Measurements from ENCODE around the gene ULBP3. TPM values are rescaled to one million over a fixed set of nuclear protein-coding genes. Genes with fewer than 3 reads are reported as not detected.
"Not testable (repeated sequence)": the region's sequence is repeated elsewhere in the genome, so short reads cannot be mapped to it uniquely, and the experiment has no call there.

Gene ULBP3
- total RNA-seq, 2 experiments from 2014 or later, result 0.68 to 1.1 TPM

GRCh38 chr6:150059973-150060372 lies 8.9 kb downstream of the ULBP3 start:
- not testable (repeated sequence) for H3K4me1 Mint-ChIP-seq, H3K27ac Mint-ChIP-seq, H3K4me3 Mint-ChIP-seq, DNase-seq, H3K9me3 Mint-ChIP-seq, H3K36me3 Mint-ChIP-seq
- peaks cover 40% of the 10 kb centered on the region for H3K27me3 Mint-ChIP-seq

DNA sequence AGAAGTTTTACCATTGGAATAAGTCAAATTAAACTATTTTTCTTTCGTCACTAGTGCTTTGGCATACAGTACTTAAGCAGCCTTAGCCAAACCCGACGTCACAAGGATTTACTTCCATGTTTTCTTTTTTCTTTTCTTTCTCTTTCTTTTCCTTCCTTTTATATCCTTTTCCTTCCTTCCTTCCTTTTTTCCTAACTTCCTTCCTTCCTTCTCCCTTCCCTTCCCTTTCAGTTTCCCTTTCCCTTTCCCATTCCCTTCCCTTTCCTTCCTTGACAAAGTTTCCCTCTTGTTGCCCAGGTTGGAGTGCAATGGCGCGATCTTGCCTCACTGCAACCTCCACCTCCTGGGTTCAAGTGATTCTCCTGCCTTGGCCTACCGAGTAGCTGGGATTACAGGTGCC lies 9.9 kb downstream of the ULBP3 start:
- Mint-ChIP-seq H3K27me3 (peaks cover 47% of the 10 kb centered on the region), H3K9me3 (no peaks in the 10 kb centered on the region), H3K36me3 (no peaks in the 10 kb centered on the region), H3K27ac (no peak overlapping the region), H3K4me1 (peaks cover 8% of the 10 kb centered on the region), H3K4me3 (no peak overlapping the region)
- DNase-seq, result no peak

DNA sequence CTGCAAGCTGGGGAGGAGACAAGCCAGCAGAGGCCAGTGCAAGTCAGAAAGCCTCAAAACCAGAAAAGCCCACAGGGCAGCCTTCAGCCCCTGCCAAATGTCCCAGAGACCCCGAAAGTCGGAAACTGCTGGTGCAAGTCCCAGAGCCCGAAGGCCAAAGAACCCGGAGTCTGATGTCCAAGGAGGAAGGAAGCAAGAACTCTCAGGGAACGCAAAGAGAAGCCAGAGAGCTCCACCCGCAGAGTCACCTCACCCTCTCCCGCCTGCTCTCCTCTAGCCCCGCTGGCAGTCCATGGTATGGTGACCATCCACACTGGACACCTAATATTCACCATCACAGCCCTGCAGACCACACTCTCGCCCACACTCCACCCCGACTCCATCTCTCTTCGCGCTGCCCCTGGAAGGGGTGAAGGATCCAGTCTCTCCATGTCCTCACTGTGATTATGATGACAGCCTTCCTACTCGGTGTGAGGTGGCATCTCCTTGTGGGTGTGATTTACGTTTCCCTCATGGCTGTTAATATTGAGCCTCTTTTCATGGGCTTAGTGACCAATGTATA lies 10.6 kb downstream of the ULBP3 start:
- DNase-seq, result no peak
- peaks cover 8% of the 10 kb centered on the region for H3K4me1 Mint-ChIP-seq
- H3K36me3 Mint-ChIP-seq, result no peaks in the 10 kb centered on the region
- H3K27ac Mint-ChIP-seq, result no peak overlapping the region
- H3K9me3 Mint-ChIP-seq, result no peaks in the 10 kb centered on the region
- peaks cover 54% of the 10 kb centered on the region for H3K27me3 Mint-ChIP-seq
- no peak overlapping the region for H3K4me3 Mint-ChIP-seq

DNA sequence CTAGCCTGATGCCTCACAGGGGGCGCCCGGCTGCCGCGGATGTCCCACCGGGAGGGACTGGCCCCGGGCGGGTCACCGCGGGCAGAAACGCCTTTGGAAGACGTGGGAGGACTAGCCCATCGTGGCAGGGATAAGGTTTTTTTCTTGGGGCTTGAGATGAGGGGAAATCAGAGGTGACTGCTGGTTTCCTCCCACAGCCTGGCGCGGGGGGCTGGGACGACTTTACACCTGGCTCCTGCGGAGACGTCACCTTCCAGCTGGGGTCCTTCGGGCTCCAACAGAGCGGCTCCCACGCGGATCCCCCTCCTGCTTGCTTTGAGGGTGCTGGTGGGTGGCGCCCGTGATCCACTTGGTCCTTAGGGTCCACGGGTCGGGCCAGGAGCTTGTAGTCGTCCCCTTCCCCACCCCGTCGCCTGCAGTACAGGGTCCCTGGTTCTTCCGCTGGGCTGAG lies 11.4 kb downstream of the ULBP3 start:
- Mint-ChIP-seq H3K27ac (no peak overlapping the region), H3K4me1 (peaks cover 8% of the 10 kb centered on the region)

DNA sequence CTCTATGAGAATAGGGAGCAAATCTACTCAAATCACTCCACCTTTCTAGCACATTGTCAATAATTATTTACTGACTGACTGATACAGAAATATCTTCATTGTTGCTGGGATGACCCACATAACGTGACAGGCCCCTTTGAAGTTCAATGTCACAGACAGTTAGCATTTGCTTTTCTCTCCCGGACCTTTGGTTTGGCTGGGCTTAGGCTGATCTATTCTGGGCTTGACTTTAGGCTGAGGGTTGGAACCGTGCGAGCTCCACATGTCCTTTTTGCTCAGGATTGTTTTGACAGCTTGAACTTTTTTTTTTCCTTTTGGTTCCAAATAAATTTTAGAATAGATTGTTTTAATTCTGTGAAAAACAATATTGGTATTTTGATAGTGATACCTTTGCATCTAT lies 12.0 kb downstream of the ULBP3 start:
- Mint-ChIP-seq H3K9me3 (no peaks in the 10 kb centered on the region), H3K27me3 (peaks cover 68% of the 10 kb centered on the region), H3K4me1 (peaks cover 8% of the 10 kb centered on the region), H3K27ac (no peak overlapping the region), H3K4me3 (no peak overlapping the region), H3K36me3 (no peaks in the 10 kb centered on the region)
- DNase-seq, result no peak

More for the DNA sequence above, 11.4 kb downstream of the ULBP3 start:
- no peak overlapping the region for H3K4me3 Mint-ChIP-seq
- H3K36me3 Mint-ChIP-seq, result no peaks in the 10 kb centered on the region
- H3K27me3 Mint-ChIP-seq, result peaks cover 62% of the 10 kb centered on the region
- H3K9me3 Mint-ChIP-seq, result no peaks in the 10 kb centered on the region
- no peak for DNase-seq

DNA sequence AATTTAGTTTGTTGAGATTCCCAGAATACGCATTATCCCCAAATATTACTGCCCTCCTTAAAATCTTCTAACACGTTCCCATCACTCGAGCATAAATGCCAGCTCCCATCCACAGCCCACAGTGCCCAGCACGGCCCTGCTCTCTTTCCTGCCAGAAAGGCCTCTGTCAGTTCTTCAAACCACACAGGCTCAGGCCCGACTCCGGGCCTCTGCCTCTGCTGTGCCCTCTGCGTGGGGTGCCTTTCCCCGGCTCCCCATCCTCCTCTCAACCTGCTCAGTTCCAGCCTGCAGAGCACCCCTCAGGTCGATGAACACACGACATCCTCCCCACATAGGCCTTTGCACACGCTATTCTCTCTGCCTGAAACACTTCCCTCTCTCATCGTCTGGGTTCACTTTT lies 12.8 kb downstream of the ULBP3 start:
- no peak overlapping the region for H3K4me3 Mint-ChIP-seq
- no peak for DNase-seq
- no peak overlapping the region for H3K27ac Mint-ChIP-seq
- peaks cover 8% of the 10 kb centered on the region for H3K4me1 Mint-ChIP-seq
- no peaks in the 10 kb centered on the region for H3K36me3 Mint-ChIP-seq
- no peaks in the 10 kb centered on the region for H3K9me3 Mint-ChIP-seq
- peaks cover 72% of the 10 kb centered on the region for H3K27me3 Mint-ChIP-seq

DNA sequence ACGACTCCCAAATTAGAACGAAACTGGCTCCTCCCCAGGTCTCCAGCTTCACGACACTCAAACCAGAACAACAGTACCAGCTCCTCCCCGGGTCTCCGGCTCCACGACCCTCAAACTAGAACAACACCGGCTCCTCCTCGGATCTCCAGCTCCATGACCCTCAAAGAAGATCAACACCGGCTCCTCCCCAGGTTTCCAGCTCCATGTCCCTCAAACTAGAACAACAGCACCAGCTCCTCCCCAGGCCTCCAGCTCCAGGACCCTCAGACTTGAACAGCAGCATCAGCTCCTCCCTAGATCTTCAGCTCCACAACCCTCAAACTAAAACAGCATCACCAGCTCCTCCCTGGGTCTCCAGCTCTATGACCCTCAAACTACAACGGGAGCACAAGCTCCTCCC lies 13.8 kb downstream of the ULBP3 start:
- no peak overlapping the region for H3K27ac Mint-ChIP-seq
- H3K27me3 Mint-ChIP-seq, result peaks cover 80% of the 10 kb centered on the region
- no peak for DNase-seq
- no peaks in the 10 kb centered on the region for H3K36me3 Mint-ChIP-seq
- H3K9me3 Mint-ChIP-seq, result no peaks in the 10 kb centered on the region
- H3K4me3 Mint-ChIP-seq, result no peak overlapping the region
- peaks cover 5% of the 10 kb centered on the region for H3K4me1 Mint-ChIP-seq

DNA sequence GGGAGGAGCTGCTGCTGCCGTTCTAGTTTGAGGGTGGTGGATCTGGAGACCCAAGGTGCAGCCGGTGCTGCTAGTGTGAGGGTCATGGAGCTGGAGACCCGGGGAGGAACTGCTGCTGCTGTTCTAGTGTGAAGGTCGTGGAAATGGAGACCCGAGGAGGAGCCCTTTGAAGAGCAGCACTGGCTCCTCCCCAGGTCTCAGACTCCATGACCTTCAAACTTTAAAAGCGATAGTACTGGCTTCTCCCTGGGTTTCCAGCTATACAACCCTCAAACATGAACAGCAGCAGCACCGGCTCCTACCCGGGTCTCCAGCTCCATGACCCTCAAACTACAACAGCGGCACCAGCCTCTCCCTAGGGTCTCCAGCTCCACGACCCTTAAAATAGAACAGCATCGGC lies 15.5 kb downstream of the ULBP3 start:
- Mint-ChIP-seq H3K9me3 (no peaks in the 10 kb centered on the region), H3K27me3 (peaks cover 74% of the 10 kb centered on the region), H3K27ac (no peak overlapping the region), H3K36me3 (no peaks in the 10 kb centered on the region), H3K4me1 (no peaks in the 10 kb centered on the region), H3K4me3 (no peak overlapping the region)
- no peak for DNase-seq

GRCh38 chr6:150050846-150051245 lies 18.1 kb downstream of the ULBP3 start:
- Mint-ChIP-seq H3K4me1 (peaks cover 8% of the 10 kb centered on the region), H3K4me3 (no peak overlapping the region), H3K27me3 (peaks cover 65% of the 10 kb centered on the region), H3K36me3 (no peaks in the 10 kb centered on the region), H3K27ac (no peak overlapping the region), H3K9me3 (no peaks in the 10 kb centered on the region)
- no peak for DNase-seq

- Mint-ChIP-seq H3K9me3 (no peaks in the 10 kb centered on the region), H3K4me1 (peaks cover 8% of the 10 kb centered on the region), H3K27me3 (peaks cover 45% of the 10 kb centered on the region), H3K27ac (no peak overlapping the region), H3K4me3 (no peak overlapping the region), H3K36me3 (no peaks in the 10 kb centered on the region)
- no peak for DNase-seq
Measured at GRCh38 chr6:150048099-150048498, 20.8 kb downstream of the ULBP3 start.

GRCh38 chr6:150046943-150047342 lies 22.0 kb downstream of the ULBP3 start:
- Mint-ChIP-seq H3K9me3 (no peaks in the 10 kb centered on the region), H3K4me1 (peaks cover 8% of the 10 kb centered on the region), H3K27ac (no peak overlapping the region), H3K27me3 (peaks cover 37% of the 10 kb centered on the region), H3K36me3 (no peaks in the 10 kb centered on the region), H3K4me3 (no peak overlapping the region)
- DNase-seq, result no peak

GRCh38 chr6:150044621-150045145 lies 24.2 kb downstream of the ULBP3 start:
- Mint-ChIP-seq H3K4me3 (no peak overlapping the region), H3K27ac (no peak overlapping the region)

DNA sequence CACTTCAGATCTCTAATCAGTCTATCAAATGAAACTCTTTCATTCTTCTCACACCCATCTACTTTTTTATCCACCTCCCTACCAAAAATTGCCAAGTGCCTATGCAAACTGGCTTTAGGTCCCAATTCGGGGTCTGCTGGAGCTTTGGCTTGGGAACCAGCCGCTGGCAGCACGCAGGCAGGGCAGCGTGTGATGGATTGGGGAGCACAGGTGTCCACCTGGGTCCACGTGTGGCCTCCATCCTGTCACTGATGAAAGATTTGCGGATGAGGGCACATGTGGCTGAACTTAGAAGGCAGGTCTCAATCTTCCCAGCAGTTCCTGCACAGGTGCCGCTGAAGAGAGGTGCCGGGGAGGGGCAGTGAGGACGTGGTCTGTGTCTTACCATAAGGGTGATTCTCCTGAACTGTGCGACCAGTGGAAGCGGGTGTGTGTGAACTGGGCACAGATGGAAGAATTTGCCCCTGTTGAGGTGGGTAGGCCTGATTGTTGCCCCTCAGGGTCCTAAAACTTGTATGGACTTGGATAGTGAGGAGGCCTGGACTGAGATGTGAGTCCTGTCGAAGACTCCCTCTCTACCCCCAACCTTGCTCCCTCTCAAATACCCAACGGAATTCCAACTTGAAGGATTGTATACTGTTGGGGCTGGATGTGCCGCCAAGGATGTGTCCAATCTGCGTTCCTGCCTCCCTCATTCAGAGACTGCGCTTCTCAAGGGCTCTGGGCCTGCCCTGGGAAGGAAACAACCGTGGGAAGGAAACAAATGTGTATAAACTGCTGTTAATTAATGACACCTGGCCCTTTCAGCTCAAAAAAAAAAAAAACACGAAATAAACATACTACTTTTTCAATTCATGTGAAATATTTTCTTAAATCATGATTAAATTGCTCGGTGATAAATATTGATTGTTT lies 25.2 kb downstream of the ULBP3 start:
- Mint-ChIP-seq H3K36me3 (no peaks in the 10 kb centered on the region), H3K4me3 (no peak overlapping the region), H3K27me3 (peaks cover 50% of the 10 kb centered on the region), H3K4me1 (peaks cover 8% of the 10 kb centered on the region), H3K9me3 (no peaks in the 10 kb centered on the region), H3K27ac (no peak overlapping the region)
- DNase-seq, result no peak

More at GRCh38 chr6:150044621-150045145, 24.2 kb downstream of the ULBP3 start:
- Mint-ChIP-seq H3K27me3 (peaks cover 45% of the 10 kb centered on the region), H3K4me1 (peaks cover 8% of the 10 kb centered on the region), H3K36me3 (no peaks in the 10 kb centered on the region), H3K9me3 (no peaks in the 10 kb centered on the region)
- no peak for DNase-seq

- H3K4me3 Mint-ChIP-seq, result no peak overlapping the region
- DNase-seq, result no peak
- peaks cover 54% of the 10 kb centered on the region for H3K27me3 Mint-ChIP-seq
- peaks cover 8% of the 10 kb centered on the region for H3K4me1 Mint-ChIP-seq
- H3K9me3 Mint-ChIP-seq, result no peaks in the 10 kb centered on the region
- no peak overlapping the region for H3K27ac Mint-ChIP-seq
- no peaks in the 10 kb centered on the region for H3K36me3 Mint-ChIP-seq
Measured at GRCh38 chr6:150043096-150043495, 25.8 kb downstream of the ULBP3 start.

GRCh38 chr6:150038202-150039062 lies 30.5 kb downstream of the ULBP3 start:
- no peak for DNase-seq
- Mint-ChIP-seq H3K27ac (peak overlapping the region; percentile 44), H3K36me3 (no peaks in the 10 kb centered on the region), H3K9me3 (no peaks in the 10 kb centered on the region), H3K4me3 (no peak overlapping the region), H3K4me1 (peaks cover 11% of the 10 kb centered on the region), H3K27me3 (peaks cover 87% of the 10 kb centered on the region)

Measured in activated naive CD8-positive, alpha-beta T cell treated with anti-CD3 and anti-CD28 coated beads for 36 hours (primary cell).